Activated gamma-delta T cell treated with Interleukin-2 at 50 U/mL for 16 hours (primary cell): ENCODE measurements around the gene URM1.

Source experiments
- DNase-seq: peaks from one replicate; pipeline ENCODE4 v3.0.0-alpha.2; 2020

URM1 gene

DNA sequence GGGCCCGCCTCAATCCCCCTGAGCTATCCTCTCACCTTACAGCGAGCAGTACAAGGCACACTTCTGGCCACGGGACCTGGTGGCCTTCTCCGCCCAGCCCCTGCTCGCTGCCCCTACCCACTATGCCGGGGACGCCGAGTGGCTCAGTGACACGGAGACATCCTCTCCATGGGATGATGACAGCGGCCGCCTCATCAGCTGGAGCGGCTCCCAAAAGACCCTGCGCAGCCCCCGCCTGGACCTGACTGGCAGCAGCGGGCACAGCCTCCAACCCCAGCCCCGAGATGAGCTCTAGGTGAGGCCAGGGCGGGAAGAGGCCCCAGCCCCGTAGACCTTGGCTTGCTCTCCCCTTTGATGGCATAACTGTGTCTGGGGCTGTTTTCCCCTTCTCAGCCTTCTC is 64.4 kb downstream of the URM1 start:
- DNase-seq, result no peak

DNA sequence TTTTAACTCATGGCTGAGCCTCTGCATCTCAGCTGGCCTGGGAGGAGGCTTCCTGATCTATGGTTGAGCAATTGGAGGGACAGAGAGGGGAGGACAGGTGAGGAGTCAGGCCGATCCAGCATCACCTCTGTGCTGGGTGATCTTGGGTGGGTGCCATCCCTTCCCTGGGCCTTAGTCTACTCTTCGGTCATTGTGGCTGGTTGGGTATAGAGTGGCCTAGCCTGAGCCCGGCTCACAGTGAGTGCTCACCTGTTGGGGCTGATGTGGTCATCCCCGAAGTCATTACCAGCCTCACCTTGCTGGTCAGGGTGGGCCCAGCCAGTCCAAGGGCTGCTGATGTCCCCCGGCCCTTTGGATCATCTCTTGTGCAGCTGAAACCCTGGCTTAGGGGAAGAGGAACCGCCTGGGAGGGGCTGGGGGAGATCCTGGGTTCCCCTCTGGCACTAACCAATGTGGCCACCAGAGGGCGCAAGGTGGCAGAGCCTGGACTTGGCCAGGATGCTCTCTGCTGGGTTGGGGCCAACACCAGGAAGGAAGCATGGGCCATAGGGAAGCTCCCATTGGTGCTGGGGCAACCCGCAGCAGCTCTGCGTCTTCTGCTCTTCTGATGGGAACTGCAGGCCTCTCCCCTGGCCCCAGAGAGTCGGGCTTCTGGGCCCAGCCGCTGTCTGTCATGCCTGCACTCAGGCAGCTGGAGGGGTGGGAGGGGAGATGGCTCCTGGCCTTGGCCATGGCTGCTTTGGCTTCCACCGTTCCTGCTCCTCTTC is 67.4 kb downstream of the URM1 start:
- peak; percentile 83 for DNase-seq

GRCh38 chr9:128439273-128439672 is 68.1 kb downstream of the URM1 start:
- DNase-seq, result no peak
